ENCODE results near the gene HDGF.

GRCh38 chr1:156776942-156777341, 25.5 kb upstream of the HDGF start:
- TF ChIP-seq CTCF (conservative IDR thresholded peaks at IDR 0.05) (no peak), ZFX (IDR thresholded peaks at IDR 0.05) (no peak)
